Limb (tissue), 2 donors: ENCODE measurements around the gene EYA2.
A peak's percentile ranks its signal among the peaks of the same experiment; 100 is the strongest.

ENCODE experiments used
- DNase-seq, 2 donors: peaks; one replicate each; pipeline ENCODE4 v3.0.0-alpha.2; 2016; ENCODE audit errors: extremely low spot score in 2 of 2

The EYA2 gene

DNA sequence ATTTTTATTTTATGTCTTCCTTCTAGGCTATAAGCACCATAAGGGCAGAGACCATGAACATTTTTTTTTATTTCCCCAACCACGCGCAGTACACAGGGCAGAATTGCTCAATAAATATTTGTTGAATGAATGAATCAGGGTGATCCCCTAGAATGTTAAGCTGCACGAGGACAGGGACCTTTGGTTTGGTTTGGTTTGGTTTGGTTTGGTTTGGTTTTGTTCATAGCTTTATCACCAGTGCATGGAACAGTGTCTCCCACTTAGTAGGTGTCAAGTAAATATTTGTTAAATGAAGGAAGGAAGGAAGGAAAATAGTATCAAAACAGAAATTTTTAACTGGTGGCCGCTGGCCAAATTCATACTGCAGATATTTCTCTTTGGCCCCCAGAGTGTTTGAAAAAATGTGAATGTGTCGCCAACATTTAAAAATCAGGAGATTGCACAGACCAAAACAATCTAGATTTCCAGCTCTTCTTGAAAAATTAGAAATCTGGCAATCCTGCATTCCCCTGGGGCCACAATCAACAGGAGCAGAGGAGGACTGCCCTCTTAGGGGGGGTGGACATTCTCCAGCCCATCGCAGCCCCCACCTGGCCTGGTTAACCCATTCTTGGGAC lies 205.3 kb downstream of the EYA2 start:
- no peak for DNase-seq

DNA sequence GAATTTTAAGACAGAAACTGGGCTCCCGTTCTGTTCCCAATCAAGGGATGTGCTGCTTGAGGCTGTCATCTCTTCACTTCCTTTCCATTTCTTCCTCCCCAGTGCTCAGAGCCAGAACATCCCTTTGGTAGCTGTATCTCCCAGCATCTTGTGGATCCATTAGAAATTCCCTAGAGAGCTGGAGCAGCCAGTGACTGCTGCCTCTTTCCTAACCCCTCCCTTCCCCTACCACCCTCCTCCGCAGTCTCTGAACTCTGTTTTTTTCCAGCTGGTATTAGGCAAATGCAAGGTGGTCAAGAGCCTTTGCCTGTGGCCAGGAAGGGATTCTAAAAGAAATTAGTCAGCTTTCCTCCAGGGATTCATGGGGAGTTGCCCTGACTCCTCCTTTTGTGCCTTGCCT lies 208.0 kb downstream of the EYA2 start:
- DNase-seq: no peak

DNA sequence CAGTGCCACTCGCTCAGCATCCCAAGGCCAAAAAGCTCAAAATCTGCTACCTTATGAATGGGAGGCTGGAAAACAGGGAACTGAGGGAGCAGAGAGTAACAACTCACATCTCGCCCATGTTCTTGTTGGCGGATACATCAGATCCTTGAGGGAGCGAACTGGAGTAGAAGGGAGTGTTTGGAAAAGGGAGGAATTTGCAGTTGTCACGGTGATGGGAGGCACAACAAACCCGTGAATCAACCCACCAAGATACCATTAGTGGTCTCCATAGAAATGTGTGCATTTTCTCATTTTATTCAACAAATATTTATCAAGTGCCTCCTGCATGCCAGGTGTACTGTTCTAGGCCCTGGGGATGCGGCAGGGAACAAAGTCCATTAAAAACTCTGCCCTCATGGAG lies 212.1 kb downstream of the EYA2 start:
- no peak for DNase-seq

DNA sequence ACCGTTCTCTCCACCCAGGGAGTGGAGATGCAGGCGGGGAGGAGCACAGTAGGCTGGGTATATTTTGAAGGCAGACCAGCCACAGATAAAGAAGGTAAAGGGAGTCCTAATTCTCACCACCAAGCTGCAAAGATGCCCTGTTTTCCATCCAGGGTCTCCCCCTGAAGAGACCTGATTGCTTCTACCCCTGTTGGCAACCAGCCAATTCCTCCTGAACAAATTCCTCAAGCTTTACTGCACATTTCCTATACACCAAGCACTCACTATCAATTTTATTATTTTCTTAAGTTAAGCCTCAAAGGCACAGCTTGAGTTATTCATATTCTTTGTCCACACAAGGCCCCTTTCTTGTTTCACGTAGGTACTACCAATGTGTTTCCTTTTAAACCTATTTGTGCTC lies 214.4 kb downstream of the EYA2 start:
- no peak for DNase-seq

DNA sequence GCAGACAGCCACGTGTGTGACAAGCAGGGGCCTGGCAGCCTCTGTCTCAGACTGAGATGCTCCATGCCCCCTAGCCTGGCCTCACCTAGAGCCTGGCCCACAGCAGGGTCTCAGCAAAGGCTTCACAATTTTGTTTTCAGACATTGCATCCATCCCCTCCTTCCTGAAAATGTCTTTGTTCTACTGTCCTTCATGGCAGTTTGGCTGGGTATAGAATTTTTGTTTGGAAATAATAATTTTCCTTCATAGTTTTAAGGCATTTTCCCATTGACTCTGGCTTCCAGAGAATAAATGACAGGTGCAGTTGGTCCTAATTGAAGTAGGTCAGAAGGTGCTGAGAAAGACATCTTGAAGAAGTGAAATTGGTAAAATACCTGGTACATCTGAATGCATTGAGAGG lies 216.2 kb downstream of the EYA2 start:
- no peak for DNase-seq

DNA sequence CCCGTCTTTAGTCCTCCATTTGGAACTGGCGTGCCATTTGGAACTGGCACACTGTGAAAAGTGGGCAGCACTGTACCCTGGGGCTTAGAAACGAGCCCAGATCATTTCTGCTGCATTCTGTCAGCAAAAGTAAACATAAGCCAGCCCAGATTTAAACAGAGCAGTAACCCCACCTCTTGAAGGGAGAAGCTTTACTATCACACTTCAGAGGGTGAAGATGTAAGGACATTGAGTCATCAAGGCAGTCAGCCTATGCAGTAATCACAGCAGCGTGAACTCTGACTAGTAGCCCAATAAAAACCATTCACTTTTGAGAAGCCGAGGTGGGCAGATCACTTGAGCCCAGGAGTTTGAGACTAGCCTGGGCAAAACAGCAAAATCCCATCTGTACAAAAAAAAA lies 216.9 kb downstream of the EYA2 start:
- DNase-seq: no peak

DNA sequence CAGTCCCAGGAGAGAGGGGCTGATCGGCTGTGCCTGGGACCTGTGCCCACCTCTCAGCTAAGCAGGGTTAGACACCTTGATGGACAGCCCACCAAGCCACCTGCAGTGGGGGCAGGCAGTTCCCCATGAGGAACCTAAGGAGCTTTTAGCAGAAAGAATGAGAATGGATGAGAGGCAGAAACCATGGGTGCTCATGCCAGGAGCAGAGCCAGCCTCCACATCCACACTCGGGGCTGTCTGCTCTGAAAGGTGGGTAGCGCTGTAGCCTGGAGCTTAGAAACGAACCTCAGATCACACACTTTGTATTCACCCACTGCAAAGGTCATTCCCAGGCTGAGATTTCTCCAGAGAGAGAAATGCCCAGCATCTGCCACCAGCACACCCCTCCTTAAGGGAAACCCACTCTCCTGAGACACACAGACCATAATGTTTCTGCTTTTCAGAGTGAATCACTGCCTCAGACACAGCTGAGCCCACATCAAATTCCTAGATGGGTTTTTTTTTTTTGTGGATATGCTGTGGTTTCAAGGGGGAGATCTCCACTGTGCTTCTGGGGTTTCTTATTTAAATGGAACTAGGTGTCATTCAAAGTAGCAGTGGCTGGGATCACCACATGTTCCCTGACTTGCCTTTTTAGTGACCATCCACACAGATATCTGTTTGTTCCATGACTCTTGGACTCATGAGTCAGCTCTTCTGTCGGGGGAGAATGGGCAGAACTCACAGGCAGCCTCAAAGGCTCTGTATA lies 218.9 kb downstream of the EYA2 start:
- DNase-seq: no peak

DNA sequence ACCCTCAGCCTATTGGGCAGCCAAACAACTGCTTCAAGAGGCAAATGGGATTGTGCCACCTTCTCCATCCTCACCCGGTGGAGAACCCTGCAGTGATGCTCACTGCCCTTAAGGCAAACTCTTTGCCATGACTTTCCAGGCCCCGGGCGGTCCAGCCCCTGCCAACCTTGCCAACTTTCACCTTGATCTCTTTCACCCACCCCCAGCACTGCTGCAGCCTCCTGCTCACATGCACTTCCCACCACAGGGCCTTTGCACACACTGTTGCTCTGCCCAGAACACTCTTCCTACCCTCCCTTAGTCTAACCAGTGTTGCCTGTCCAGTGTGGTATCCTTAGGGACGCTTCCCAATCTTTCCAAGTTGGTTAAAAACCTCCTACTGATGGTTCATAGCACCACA lies 221.1 kb downstream of the EYA2 start:
- no peak for DNase-seq

DNA sequence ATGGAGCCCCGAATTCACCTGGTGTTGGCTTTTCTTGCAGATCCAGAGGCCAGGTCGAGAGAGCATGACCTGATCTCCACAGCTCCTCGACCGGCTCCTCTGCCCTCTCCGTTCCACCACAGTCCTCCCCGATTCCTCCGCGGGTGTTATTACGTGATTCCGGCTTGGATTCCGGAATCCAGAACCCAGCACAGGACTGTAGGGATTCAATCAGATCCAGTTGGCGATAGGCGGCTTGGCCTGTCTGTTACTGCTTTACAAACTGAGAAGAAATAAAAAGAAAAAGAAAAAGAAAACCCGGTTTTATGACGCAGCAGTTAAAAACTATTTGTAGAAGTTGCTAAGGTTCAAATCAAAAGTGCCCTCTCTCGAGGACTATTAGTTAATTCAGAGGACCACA lies 222.7 kb downstream of the EYA2 start:
- DNase-seq: no peak

DNA sequence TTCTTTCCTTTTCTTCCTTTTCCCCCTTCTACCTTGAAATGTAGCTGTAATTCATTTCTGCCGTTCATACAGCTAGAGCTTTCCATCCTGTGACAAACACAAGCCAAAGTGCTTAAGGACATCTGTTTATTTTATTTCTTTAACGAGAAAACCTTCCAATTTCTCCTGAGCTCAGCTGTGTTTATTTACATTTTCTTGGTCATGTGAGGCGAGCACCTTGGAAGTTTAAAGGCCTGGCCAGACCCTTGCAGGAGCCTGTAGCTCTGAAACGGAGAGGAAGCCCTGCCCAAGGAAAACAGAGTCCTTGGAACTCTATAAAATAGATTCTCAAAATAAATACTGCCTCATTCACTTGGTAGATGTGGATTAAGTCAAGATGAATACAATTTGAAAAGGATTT lies 223.1 kb downstream of the EYA2 start:
- peak in 1 of 2 donors; percentile 63 for DNase-seq

DNA sequence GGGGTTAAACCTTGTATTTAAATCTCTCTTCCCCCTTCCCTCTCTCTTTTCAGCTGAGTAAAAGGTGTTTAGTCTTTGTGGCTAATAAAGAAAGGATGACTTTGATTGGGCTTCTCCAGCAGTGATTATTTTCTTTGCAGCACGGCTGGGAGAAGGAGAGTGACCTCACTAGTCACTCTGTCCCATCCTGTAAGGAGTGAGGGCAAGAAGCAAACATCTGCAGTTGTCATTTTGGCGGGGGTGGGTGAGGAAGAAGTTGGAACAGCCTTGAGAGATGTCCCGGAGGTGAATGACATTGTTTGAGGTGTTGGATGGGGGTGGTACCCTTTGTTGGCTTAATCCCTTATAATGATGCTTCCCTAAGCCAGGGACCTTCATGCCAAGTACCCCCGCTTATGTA lies 223.6 kb downstream of the EYA2 start:
- no peak for DNase-seq

DNA sequence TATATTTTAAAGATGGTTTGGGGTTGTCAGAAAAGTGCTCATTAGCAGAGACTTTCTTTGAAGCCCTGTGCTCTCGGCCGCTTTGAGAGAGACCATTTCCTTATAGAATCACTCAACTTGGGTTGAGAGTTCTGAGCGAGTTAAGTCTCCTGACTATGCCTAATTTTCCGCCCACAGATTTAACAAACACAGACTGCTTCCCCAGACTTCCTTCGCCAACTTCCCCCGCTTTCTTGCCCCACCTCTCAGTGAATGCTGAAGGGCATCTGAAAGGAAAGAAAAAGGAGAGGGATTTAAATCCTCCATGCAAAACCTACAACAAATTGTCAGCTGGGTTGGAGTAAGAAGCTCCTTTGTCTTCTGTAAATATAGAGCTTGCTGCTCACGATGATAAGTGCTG lies 224.0 kb downstream of the EYA2 start:
- no peak for DNase-seq

DNA sequence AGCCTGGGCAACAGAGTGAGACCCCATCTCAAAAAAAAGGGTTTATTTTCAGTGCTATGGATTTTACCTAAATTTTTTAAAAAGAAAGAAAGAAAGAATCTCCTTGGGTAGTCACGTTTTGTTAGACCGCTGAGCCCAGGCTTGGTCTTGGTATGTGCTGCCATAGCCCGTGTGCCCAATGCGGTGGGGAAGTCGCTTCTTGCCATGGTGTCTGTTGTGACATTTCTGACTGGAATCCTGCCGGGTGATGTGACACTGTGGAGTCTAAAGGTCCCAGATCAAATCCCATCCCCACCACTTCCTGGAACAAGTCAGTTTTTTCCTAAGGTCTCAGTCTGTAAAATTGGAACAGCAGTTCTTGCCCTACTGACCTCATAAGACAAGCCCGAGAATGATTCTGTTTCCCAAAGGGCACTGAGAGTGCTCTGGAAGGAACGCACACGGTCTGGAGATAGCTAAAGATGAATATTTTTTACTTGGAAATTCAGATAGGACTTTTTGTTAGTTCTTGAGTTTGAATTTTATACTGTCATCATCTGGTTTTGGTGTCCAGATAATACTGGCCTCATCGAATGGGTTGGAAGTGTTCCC lies 225.8 kb downstream of the EYA2 start:
- no peak for DNase-seq

DNA sequence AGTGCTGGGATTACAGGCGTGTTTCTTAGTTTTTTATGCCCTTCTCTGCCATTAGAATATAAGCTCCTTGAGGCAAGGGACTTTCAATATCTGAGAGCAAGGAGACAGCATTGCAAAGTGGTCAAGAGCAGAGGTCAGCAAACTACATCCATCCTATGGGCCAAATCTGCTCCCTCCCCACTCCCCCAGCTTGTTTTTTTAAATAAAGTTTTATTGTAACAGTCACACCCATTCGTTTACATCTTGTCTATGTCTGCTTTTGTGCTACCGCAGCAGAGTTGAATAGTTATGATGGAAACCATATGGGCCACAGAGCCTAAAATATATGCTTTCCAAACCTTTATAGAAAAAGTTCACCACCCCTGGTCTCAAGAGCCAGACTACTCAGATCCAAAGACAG lies 227.9 kb downstream of the EYA2 start:
- no peak for DNase-seq

DNA sequence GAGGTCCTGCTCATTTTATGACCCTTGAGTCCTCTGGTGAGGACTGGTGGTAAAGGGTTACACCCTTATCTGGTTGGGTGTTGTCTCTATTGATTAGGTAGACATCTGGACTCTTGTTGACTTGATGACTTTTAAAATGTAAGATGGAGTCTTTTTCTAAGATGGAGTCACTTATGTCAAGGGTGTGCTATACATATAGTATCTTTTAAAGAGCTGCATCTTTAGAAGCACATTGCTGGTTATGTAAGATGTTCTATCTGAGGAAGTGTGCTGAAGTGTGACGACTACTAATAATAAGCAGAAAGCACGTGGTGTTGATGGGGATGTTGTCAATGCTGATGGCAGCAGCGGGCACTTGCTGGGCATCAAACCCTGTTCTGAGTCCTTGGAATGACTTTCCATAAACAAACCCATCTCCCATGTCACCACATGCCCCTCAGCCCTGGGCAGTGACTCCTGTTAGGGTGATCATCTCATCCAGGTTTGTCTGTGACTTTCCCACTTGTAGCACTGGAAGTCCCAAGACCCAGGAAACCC lies 229.6 kb downstream of the EYA2 start:
- no peak for DNase-seq

DNA sequence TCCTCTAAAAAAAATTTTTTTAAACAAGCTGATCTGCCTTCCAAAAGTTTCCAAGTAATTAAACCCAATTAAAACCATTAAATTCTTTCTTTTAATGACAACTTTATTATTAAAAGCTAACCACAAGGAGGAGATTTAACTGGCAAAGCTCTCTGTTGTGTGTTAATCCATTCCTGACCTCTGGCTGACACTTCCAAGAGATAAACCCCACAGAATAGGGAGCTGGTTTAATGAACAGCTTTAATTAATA lies 230.8 kb downstream of the EYA2 start:
- DNase-seq: no peak

DNA sequence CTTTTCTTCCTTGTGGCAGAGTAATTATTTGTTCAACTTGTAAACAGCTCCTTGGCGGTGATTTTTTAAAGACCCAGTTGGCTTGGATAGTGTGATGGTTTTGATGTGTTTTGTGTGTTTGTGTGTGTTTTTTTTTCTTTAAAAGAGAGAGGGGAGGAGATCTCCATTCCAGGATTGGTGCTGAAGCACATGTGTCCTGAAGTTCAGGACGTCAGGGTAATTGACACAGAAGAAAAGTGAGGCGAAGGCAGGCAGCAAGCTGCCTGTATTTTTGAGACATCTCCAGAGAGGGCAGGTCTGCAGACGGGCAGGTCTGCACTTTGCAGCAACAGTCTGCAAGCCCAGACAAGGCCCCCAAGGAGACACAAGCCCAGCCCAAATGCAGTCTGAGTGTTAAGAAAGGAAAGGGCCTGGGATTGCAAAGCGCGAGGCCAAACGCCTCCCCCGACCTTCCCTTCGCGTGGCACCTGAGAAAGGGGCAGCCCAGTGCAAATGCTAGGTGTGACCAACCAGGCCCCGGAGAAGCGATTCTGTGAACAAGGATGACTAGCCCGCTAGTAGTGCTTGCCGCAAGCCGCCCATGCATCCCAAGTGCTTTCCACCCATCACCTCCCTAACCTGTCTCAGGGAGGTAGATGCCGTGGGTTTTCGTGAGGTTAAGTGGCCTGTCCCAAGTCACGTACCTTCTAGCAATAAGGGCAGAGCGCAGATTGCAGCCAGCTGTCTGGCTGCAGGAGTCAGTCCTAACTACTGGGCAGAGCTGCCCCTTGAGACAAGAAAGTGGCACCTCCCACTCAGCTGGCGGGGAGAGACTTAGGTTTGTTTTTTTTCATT lies 231.3 kb downstream of the EYA2 start:
- no peak for DNase-seq

DNA sequence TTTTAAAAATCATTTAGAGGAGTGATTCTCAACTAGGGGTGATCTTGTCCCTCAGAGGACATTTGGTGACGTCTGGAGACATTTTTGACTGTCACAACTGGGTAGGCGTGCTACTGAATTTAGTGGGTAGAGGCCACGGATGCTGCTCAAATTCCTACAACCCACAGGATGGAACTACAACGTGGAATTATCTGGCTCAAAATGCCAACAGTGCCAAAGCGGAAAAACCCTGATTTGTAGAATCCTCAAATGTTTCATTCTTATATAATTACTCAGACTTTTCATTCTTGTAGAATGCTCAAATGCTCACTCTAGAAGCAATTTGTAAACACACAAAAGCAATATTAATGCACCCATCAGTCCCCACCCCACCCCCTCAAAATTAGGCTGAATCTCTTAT lies 232.1 kb downstream of the EYA2 start:
- no peak for DNase-seq

DNA sequence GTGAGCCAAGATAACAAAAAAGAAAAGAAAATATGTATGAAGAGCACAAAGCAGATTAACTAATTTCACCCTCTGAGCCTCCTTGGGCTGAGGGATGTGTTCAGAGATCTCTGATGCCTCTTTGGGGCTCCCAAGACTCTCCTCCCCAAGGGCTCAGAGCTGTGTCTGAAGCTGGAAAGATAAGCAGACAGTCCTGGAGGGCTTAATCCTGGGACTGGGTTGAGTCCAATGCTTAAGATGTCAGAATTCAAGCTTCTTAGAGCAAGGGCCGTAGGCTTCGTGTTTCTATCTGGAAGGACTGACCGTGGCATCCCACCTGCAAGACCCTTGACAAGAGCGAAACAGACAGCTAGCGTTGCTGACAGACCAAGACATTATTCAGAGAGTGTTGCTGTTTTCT lies 232.9 kb downstream of the EYA2 start:
- DNase-seq: no peak

DNA sequence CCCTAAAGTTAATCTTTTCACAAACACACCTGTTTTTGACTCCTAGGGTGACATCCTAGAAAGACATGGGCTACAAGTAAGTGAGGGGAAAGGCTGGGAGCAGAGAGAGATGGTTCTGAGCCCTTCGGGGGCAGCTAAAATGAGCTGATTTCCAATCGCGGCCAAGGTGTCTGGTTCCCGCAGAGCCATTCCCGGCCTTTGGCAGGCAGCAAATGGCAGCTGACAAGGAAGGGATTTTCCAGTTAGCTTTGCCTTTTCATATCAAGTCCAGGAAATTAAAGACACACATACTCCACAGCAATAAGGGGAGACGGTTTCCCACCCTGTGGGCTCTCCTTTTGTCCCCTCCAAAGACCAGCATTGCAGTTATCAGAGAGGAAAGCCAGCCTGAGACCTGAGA lies 233.4 kb downstream of the EYA2 start:
- peak in 1 of 2 donors; percentile 51 for DNase-seq

DNA sequence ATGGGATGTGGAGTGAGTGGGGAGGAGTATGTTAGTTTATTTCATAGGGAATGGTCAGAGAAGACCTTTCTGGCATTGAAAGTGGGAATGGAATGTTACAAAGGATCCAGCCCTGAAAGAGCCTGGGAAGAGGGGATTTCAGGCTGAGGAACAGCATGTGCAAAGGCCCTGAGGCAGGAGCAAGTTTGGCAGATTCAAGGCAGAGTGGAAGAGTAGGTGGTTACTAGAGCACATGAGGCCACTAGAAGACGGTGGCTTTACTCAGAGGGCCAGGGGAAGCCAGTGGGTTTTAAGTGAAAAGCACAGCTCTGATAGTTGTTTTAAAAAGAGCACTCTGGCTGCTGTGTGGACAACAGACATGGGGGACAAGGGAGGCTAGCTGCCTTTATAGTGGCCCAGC lies 234.7 kb downstream of the EYA2 start:
- DNase-seq: no peak

DNA sequence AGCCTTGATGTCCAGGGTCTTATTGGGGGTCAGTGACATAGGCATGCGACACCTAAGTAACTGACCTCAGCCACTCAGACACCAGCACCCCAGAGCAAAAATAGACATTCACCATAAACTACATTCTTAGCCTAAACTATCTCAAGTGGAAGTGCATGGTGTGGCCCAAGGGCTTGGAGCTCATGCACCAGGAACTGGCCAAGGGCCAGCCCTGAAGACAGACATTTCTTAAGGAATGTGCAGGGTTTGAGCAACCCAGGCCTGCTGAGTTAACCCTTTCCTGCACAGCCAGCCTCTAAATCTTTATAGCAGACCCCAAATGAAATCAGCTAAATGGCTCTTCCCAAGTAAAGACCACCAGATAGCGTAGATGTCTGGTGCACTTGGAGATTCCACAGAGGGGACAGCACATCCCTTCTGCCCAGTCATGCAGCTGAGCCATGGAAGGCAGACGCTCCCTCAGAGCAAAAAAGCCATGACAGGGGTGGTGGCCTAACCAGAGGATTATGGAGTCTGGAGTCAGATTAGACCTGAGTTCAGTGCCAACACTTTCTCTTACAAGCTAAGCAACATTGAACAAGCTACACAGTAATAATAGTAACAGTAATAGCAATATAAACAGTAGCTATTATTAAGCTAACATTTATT lies 239.3 kb downstream of the EYA2 start:
- no peak for DNase-seq
